Activated CD8-positive, alpha-beta memory T cell treated with anti-CD3 and anti-CD28 coated beads for 48 hours (primary cell): ENCODE results near the gene ARHGEF2.

Experiments
- DNase-seq, 3 experiments: peaks; one replicate each; pipeline ENCODE4 v3.0.0-alpha.2; 2020; ENCODE audit warnings: low read depth in 2 of 3, low spot score in 2 of 3

The ARHGEF2 gene

GRCh38 chr1:155978325-155978972 lies at the start of gene ARHGEF2:
Gene ARHGEF2, minus strand, starts transcription at chr1:155978547. Its CDS starts 120 bp downstream, at chr1:155978427.
- peak; percentile 71 to 78 (median 75) for DNase-seq

DNA sequence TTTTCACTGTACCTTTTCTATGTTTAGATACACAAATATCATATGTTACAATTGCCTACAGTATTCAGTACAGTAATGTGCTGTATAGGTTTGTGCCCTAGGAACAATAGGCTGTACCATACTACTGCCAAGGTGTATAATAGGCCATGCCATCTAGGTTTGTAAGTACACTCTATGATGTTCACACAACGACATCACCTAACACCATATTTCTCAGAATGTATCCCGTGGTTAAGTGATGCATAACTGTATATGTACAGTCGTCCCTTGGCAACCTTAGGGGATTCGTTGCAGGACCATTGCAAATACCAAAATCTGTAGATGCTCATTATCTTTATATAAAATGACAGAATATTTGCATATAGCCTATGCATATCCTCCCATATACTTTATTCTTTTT lies 48.2 kb upstream of the ARHGEF2 start:
- DNase-seq: no peak

- peak in 1 of 3 experiments; percentile 19 for DNase-seq
Measured at GRCh38 chr1:156025876-156026275, 47.5 kb upstream of the ARHGEF2 start.

DNA sequence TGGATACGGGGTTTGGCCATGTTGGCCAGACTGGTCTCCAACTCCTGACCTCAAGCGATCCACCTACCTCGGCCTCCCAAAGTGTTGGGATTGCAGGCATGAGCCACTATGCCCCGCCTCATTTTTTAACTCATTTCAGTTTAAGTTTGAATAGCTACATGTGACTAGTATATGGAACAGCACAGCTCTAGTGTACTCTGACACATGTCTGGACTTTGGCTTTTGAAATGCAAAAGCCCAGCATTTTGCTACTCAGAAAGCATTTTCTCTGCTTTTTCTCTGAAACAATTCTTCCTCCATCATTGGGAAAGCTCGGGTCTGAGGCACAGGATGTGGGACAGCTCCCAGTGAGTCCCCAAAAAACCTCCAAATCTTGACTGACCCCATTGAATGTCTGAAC lies 46.5 kb upstream of the ARHGEF2 start:
- DNase-seq: no peak

GRCh38 chr1:156021954-156022353 lies 43.6 kb upstream of the ARHGEF2 start:
- no peak for DNase-seq

DNA sequence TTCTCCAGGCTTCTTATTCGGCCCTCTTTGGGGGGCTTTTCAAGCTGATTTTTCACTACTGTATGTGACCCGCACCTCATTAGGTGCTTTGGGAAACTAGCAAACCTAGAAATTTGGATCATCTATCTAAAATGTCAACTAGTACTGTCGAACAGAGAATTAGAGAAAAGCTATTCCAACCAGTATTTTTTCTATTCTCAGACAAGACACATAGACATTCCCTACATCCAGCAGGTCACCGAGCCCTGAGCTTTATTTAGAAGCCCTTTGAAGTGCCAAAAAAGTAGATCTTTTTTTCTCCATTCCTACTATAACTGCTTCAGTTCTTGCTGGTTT lies 42.7 kb upstream of the ARHGEF2 start:
- DNase-seq: no peak

GRCh38 chr1:156020293-156021092 lies 42.1 kb upstream of the ARHGEF2 start, which contains the start of gene SSR2:
Gene SSR2, minus strand, starts transcription at chr1:156020951. Its CDS starts 784 bp downstream, at chr1:156020167.
- DNase-seq: peak; percentile 32 to 65 (median 62)

DNA sequence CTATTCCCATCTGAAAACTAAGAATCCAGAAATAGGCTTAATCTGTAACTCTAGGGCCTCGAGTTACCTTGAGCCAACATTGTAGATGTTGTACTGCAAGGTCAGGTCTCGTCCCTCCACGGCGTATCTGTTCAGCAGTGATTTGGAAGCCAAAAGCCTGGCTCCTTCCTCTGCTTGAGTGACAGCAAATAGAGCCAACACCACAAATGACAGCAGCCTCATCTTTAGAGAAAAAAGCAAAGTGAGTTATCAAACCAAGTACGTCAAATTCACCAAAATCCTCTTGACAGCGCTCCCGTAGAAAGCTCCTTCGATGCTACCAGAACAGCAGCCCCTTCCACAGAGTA lies 41.6 kb upstream of the ARHGEF2 start:
- DNase-seq: no peak

GRCh38 chr1:156014829-156015228 lies 36.5 kb upstream of the ARHGEF2 start:
- no peak for DNase-seq

DNA sequence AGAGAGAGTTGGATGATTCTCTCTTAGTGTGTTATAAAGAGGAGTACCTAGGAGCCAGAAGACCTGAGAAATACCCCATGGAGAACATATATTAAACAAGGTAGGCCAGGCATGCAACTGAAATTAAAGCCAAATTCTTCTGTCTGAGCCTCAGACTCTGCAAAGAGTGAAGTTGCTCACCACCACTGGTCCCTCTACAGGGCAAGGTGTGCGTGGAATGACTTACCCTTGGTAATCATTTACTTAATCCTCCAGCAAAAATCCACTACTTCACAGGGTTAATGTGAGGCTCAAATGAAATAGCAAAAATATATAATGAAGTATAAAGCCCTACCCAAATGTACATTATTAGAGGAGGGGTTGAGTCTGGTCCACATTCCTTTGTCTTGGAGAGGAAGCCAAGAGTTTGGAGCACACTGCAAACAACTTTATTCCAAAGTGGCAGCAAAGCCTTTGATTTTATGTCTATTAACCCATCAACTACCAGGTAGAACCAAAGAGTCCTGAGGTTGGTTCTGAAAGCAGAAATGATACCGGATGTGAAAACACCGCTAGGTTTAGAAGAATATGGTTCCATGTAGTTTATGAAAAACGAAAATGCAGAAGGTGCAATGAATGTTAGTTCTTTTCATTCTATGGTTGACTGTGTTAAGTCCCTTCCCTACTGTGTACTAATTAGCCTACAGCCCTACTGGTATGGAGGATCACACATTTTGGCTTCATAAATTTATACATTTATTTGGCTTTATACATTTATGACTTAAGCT lies 33.9 kb upstream of the ARHGEF2 start:
- DNase-seq: no peak

DNA sequence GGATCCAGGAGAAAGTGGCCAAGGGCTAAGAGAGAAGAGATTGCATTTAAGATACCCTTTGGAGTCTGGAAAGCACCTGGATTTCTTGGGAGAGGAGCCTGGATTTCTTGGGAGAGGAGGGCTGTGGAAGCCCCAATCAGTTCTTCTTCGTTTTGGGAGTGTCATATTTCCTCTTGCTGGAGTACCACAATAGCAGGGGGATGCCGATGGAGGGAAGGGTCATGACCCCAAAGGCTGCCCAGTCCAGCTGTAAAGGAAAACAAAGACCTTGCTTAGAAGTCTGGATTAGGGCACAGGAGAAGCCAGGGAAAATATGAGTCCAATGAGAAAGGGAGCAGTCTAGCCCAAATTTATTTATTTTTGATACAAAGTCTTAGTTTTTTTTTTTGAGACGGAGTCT lies 31.1 kb upstream of the ARHGEF2 start:
- DNase-seq: no peak

GRCh38 chr1:156006666-156007376 lies 28.5 kb upstream of the ARHGEF2 start:
- no peak for DNase-seq

- DNase-seq: no peak
Measured at GRCh38 chr1:156004843-156005584, 26.7 kb upstream of the ARHGEF2 start.

- DNase-seq: no peak
Measured at GRCh38 chr1:156003923-156004188, 25.5 kb upstream of the ARHGEF2 start.

DNA sequence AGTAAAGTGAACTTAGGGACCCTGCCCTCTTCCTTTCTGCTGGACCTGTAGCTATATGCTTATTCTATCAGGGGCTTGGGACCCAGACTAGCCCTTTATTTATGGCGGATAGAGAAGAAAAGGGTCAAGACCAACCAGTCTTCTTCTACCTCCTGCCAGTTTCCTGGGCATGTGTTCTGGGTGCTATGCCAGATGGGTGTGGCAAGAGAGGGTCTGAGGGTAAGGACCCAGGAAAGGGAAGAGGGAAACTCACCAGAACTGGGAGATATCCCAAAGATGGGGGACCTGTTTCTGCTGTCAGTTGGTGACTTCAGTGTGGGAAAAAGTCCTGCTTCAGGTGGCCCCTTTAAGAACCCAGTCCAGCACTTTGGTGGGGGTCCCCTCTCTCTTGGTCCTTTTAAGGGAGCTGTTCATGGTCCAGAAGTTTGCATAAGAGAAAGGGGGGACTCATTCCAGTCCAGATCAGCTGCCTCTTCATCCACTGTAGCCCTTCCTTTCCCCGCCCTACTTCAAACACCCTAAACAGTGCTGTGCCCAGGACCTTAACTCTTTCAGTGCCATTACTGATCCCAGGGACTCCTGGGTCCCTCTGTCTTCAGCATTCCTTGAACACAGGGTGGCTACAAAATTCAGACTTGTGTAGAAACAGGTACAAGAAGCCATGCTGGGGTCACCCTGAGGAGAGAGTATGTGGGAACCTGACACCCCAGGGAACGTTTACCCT lies 24.0 kb upstream of the ARHGEF2 start:
- DNase-seq: no peak

- DNase-seq: no peak
Measured at GRCh38 chr1:156001662-156002171, 23.4 kb upstream of the ARHGEF2 start.

- no peak for DNase-seq
Measured at GRCh38 chr1:156001021-156001661, 22.8 kb upstream of the ARHGEF2 start.

GRCh38 chr1:155999964-156000363 lies 21.6 kb upstream of the ARHGEF2 start:
- no peak for DNase-seq

DNA sequence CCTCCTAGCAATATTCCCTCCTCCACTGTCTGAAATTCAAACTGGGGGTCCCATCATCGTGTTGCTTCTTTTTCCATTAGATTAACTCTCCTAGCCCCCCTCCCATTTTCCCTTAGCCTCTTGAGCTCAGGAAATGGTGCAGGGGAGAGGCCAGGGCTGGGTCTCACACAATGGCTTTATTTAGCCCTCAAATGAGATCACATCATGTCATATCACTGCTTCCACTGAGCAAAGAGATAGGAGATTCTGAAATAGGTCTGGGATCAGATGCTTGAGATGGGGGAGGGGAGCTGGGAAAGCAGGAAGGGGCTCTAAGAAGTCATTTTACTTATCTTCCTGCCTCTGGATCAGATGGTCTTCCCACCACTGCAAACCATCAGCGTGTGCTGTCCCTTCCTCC lies 17.8 kb upstream of the ARHGEF2 start:
- DNase-seq: no peak

DNA sequence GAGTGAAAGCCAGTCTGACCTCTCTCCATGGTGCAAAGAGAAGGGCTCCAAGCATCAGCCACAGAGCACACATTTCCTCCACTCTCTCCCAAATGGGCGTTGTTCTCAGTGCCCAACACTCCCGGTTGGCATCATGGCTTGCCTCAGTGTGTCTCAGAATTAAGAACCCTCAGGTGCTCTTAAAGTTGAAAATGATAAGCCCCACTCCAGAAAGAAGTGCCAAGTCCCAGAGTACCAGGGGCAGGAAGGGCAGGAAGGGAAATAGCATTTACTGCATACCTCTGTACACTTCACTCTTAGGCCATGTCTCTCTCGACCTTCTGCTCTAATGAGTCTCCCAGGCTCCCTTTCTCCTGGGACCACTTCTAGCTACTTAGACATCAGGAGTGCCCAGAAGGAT lies 15.2 kb upstream of the ARHGEF2 start:
- DNase-seq: no peak
